ENCODE results near the gene GLI3. TPM values are rescaled to one million over a fixed set of nuclear protein-coding genes. Genes with fewer than 3 reads are reported as not detected.

Gene GLI3
- total and polyA plus RNA-seq, 2 of the 8 experiments (the other 6 are each of a cell fraction or from before 2014, with no cell fraction given): 8.0 to 31.1 TPM

DNA sequence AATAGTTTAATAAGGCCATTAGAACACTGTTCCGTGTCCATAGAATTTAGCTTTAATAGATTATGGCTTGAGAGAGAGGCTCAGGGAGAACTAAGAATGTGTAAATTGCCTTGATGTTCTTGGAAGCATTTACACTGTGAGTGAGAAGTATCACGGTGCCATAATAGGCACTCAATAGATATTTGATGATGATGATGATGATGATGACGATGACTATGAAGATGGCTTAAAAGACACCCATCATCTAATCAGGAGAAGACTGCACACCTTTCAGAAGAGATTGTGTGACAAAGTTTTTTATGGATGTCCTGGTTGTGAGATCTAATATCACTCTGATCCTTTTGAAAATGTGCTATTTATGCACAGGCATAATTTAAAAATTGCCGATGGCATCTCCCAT, 264.2 kb downstream of the GLI3 start (continued):
- TF ChIP-seq, protein P1, sequence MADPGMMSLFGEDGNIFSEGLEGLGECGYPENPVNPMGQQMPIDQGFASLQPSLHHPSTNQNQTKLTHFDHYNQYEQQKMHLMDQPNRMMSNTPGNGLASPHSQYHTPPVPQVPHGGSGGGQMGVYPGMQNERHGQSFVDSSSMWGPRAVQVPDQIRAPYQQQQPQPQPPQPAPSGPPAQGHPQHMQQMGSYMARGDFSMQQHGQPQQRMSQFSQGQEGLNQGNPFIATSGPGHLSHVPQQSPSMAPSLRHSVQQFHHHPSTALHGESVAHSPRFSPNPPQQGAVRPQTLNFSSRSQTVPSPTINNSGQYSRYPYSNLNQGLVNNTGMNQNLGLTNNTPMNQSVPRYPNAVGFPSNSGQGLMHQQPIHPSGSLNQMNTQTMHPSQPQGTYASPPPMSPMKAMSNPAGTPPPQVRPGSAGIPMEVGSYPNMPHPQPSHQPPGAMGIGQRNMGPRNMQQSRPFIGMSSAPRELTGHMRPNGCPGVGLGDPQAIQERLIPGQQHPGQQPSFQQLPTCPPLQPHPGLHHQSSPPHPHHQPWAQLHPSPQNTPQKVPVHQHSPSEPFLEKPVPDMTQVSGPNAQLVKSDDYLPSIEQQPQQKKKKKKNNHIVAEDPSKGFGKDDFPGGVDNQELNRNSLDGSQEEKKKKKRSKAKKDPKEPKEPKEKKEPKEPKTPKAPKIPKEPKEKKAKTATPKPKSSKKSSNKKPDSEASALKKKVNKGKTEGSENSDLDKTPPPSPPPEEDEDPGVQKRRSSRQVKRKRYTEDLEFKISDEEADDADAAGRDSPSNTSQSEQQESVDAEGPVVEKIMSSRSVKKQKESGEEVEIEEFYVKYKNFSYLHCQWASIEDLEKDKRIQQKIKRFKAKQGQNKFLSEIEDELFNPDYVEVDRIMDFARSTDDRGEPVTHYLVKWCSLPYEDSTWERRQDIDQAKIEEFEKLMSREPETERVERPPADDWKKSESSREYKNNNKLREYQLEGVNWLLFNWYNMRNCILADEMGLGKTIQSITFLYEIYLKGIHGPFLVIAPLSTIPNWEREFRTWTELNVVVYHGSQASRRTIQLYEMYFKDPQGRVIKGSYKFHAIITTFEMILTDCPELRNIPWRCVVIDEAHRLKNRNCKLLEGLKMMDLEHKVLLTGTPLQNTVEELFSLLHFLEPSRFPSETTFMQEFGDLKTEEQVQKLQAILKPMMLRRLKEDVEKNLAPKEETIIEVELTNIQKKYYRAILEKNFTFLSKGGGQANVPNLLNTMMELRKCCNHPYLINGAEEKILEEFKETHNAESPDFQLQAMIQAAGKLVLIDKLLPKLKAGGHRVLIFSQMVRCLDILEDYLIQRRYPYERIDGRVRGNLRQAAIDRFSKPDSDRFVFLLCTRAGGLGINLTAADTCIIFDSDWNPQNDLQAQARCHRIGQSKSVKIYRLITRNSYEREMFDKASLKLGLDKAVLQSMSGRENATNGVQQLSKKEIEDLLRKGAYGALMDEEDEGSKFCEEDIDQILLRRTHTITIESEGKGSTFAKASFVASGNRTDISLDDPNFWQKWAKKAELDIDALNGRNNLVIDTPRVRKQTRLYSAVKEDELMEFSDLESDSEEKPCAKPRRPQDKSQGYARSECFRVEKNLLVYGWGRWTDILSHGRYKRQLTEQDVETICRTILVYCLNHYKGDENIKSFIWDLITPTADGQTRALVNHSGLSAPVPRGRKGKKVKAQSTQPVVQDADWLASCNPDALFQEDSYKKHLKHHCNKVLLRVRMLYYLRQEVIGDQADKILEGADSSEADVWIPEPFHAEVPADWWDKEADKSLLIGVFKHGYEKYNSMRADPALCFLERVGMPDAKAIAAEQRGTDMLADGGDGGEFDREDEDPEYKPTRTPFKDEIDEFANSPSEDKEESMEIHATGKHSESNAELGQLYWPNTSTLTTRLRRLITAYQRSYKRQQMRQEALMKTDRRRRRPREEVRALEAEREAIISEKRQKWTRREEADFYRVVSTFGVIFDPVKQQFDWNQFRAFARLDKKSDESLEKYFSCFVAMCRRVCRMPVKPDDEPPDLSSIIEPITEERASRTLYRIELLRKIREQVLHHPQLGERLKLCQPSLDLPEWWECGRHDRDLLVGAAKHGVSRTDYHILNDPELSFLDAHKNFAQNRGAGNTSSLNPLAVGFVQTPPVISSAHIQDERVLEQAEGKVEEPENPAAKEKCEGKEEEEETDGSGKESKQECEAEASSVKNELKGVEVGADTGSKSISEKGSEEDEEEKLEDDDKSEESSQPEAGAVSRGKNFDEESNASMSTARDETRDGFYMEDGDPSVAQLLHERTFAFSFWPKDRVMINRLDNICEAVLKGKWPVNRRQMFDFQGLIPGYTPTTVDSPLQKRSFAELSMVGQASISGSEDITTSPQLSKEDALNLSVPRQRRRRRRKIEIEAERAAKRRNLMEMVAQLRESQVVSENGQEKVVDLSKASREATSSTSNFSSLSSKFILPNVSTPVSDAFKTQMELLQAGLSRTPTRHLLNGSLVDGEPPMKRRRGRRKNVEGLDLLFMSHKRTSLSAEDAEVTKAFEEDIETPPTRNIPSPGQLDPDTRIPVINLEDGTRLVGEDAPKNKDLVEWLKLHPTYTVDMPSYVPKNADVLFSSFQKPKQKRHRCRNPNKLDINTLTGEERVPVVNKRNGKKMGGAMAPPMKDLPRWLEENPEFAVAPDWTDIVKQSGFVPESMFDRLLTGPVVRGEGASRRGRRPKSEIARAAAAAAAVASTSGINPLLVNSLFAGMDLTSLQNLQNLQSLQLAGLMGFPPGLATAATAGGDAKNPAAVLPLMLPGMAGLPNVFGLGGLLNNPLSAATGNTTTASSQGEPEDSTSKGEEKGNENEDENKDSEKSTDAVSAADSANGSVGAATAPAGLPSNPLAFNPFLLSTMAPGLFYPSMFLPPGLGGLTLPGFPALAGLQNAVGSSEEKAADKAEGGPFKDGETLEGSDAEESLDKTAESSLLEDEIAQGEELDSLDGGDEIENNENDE (IDR thresholded peaks at IDR 0.05; ENCODE audit: insufficient replicate concordance, low read length): no peak
- TF ChIP-seq, protein P2, sequence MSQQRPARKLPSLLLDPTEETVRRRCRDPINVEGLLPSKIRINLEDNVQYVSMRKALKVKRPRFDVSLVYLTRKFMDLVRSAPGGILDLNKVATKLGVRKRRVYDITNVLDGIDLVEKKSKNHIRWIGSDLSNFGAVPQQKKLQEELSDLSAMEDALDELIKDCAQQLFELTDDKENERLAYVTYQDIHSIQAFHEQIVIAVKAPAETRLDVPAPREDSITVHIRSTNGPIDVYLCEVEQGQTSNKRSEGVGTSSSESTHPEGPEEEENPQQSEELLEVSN (IDR thresholded peaks at IDR 0.05): no peak
- TF ChIP-seq, protein P3, sequence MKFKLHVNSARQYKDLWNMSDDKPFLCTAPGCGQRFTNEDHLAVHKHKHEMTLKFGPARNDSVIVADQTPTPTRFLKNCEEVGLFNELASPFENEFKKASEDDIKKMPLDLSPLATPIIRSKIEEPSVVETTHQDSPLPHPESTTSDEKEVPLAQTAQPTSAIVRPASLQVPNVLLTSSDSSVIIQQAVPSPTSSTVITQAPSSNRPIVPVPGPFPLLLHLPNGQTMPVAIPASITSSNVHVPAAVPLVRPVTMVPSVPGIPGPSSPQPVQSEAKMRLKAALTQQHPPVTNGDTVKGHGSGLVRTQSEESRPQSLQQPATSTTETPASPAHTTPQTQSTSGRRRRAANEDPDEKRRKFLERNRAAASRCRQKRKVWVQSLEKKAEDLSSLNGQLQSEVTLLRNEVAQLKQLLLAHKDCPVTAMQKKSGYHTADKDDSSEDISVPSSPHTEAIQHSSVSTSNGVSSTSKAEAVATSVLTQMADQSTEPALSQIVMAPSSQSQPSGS (IDR thresholded peaks at IDR 0.05; ENCODE audit: low read length): no peak
- TF ChIP-seq EP300 (IDR thresholded peaks at IDR 0.05; ENCODE audit: borderline replicate concordance in 1 of 2, low read depth in 2 of 2, low read length in 2 of 2) (no peak), PHF8 (conservative IDR thresholded peaks at IDR 0.05; ENCODE audit: low read depth, low read length) (no peak), ASH2L (IDR thresholded peaks at IDR 0.05; ENCODE audit: low read length) (no peak), KDM4A (IDR thresholded peaks at IDR 0.05; ENCODE audit: low read depth, low read length, severe bottlenecking) (no peak), RFX5 (IDR thresholded peaks at IDR 0.05; ENCODE audit: borderline replicate concordance, low read depth, low read length) (no peak), KDM1A (IDR thresholded peaks at IDR 0.05; ENCODE audit: borderline replicate concordance, low read length) (no peak)
